ENCODE measurements around the gene TRAPPC8.

- no peak for TF ChIP-seq CTCF (conservative IDR thresholded peaks at IDR 0.05; ENCODE audit: low read length)
- no peak for TF ChIP-seq EZH2phosphoT487 (IDR thresholded peaks at IDR 0.05; ENCODE audit: borderline replicate concordance)
These were observed 22.7 kb downstream of the TRAPPC8 start for GRCh38 chr18:31920277-31920676.
